H1 (cell line): ENCODE data around the gene TMSB15B. TPM values are rescaled to one million over a fixed set of nuclear protein-coding genes. Genes with fewer than 3 reads are reported as not detected.

ENCODE experiments used
- CTCF ChIA-PET: fragments of 300-600 bp; sonication (Branson Sonifier 250); formaldehyde crosslinking; loops from one replicate; lab custom pipeline; 2021; ENCODE audit not compliant: partially characterized antibody; lab: Charles Lee
- POLR2A ChIA-PET: fragments of 300-600 bp; sonication (Branson Sonifier 250); formaldehyde crosslinking; loops from one replicate; lab custom pipeline; 2021; ENCODE audit warnings: inconsistent platforms; ENCODE audit not compliant: partially characterized antibody; lab: Charles Lee
- DNase-seq, 2 experiments: peaks; one replicate each; pipeline versions ENCODE4 v3.0.0 to v3.0.0-alpha.2; 2010 to 2022; ENCODE audit warnings: low spot score in 2 of 2, low read depth in 1 of 2, mixed read lengths in 1 of 2
- FAIRE-seq: peaks from 2 replicates; lab custom pipeline; 2011; peaks lifted over from hg19 to GRCh38; lab: Jason Lieb, UNC
- H2AFZ ChIP-seq: 2 replicates; pipeline ENCODE4 v1.8.1; 2012; ENCODE audit warnings: low read length, inconsistent platforms
- H2AK5ac ChIP-seq: 2 replicates; pipeline ENCODE4 v1.6.1; 2013; ENCODE audit warnings: low read depth, low read length
- H2BK120ac ChIP-seq: replicated peaks from 2 replicates; pipeline ENCODE3; 2013; ENCODE audit warnings: low read depth, low read length, inconsistent platforms
- H2BK12ac ChIP-seq: 2 replicates; pipeline ENCODE4 v1.6.1; 2013; ENCODE audit warnings: low read depth, low read length
- H2BK15ac ChIP-seq: 2 replicates; pipeline ENCODE4 v1.6.1; 2013; ENCODE audit warnings: low read length
- H2BK20ac ChIP-seq: 2 replicates; pipeline ENCODE4 v1.6.1; 2013; ENCODE audit warnings: low read length
- H2BK5ac ChIP-seq: 2 replicates; pipeline ENCODE4 v1.6.1; 2013; ENCODE audit warnings: low read depth, low read length
- H3K14ac ChIP-seq: 2 replicates; pipeline ENCODE4 v1.6.1; 2013; ENCODE audit warnings: inconsistent platforms; ENCODE audit not compliant: insufficient read length
- H3K18ac ChIP-seq: 2 replicates; pipeline ENCODE4 v1.6.1; 2013; ENCODE audit warnings: low read length; ENCODE audit errors: extremely low read depth
- H3K23ac ChIP-seq: 2 replicates; pipeline ENCODE4 v1.6.1; 2013; ENCODE audit warnings: inconsistent platforms; ENCODE audit not compliant: insufficient read length
- H3K23me2 ChIP-seq: 2 replicates; pipeline ENCODE4 v1.6.1; 2013; ENCODE audit warnings: low read depth, low read length
- H3K27ac ChIP-seq: 2 replicates; pipeline ENCODE4 v1.6.1; 2011; ENCODE audit warnings: low read depth, low read length, inconsistent platforms
- H3K27me3 ChIP-seq, 4 experiments: replicated peaks in 1 of 4; 1 replicate in 1 of 4; 2 replicates in 3 of 4; pipeline versions ENCODE4 v1.6.1 to v1.8.1; 2011 to 2013; ENCODE audit warnings: low read length in 3 of 4, mild to moderate bottlenecking in 3 of 4, inconsistent platforms in 2 of 4, mixed read lengths in 2 of 4, moderate library complexity in 1 of 4; ENCODE audit not compliant: control insufficient read depth in 3 of 4, insufficient read depth in 3 of 4; ENCODE audit errors: extremely low read depth in 1 of 4
- H3K36me3 ChIP-seq, 4 experiments: 2 replicates each; pipeline versions ENCODE4 v1.6.1 to v1.8.1; 2011 to 2013; ENCODE audit warnings: mild to moderate bottlenecking in 4 of 4, low read length in 3 of 4, moderate library complexity in 2 of 4, control low read depth in 1 of 4, inconsistent platforms in 1 of 4; ENCODE audit not compliant: insufficient read depth in 4 of 4, control insufficient read depth in 2 of 4
- H3K4ac ChIP-seq: replicated peaks from 2 replicates; pipeline ENCODE3; 2013; ENCODE audit warnings: low read length, low read depth, mixed read lengths, inconsistent platforms; ENCODE audit not compliant: insufficient read length
- H3K4me1 ChIP-seq, 4 experiments: replicated peaks in 1 of 4; 1 replicate in 1 of 4; 2 replicates in 3 of 4; pipeline versions ENCODE4 v1.6.1 to v1.8.1; 2011 to 2013; ENCODE audit warnings: low read length in 3 of 4, inconsistent platforms in 2 of 4, mixed read lengths in 1 of 4; ENCODE audit not compliant: insufficient read depth in 4 of 4, control insufficient read depth in 3 of 4
- H3K4me2 ChIP-seq, 2 experiments: 2 replicates each; pipeline versions ENCODE4 v1.6.1 to v1.8.1; 2011 to 2013; ENCODE audit warnings: low read depth in 2 of 2, low read length in 2 of 2, control low read depth in 1 of 2, inconsistent platforms in 1 of 2, mild to moderate bottlenecking in 1 of 2; ENCODE audit not compliant: insufficient read depth in 1 of 2
- H3K4me3 ChIP-seq, 4 experiments: fragments of 200-600, 300-600 bp in 1 of 4; sonication (generic), shearing (Covaris generic), sonication (Bioruptor Twin) in 1 of 4; 2 replicates each; pipeline versions ENCODE4 v1.5.1 to v1.8.1; 2011 to 2016; ENCODE audit warnings: low read length in 4 of 4, low read depth in 3 of 4, control low read depth in 2 of 4, inconsistent platforms in 2 of 4, mild to moderate bottlenecking in 2 of 4, mixed read lengths in 1 of 4, moderate library complexity in 1 of 4; ENCODE audit not compliant: insufficient read depth in 2 of 4; ENCODE audit errors: extremely low read depth in 1 of 4
- H3K56ac ChIP-seq: replicated peaks from 2 replicates; pipeline ENCODE3; 2013; ENCODE audit warnings: low read depth, mild to moderate bottlenecking, mixed read lengths, low read length, inconsistent platforms; ENCODE audit not compliant: insufficient read length
- H3K79me1 ChIP-seq: 2 replicates; pipeline ENCODE4 v1.6.1; 2013; ENCODE audit warnings: low read depth, low read length, control low read depth
- H3K79me2 ChIP-seq, 2 experiments: 2 replicates each; pipeline versions ENCODE4 v1.6.1 to v1.8.1; 2012 to 2013; ENCODE audit warnings: low read length in 2 of 2, mild to moderate bottlenecking in 2 of 2, inconsistent platforms in 1 of 2; ENCODE audit not compliant: insufficient read depth in 2 of 2, control insufficient read depth in 1 of 2
- H3K9ac ChIP-seq, 4 experiments: replicated peaks in 1 of 4; 1 replicate in 1 of 4; 2 replicates in 3 of 4; pipeline versions ENCODE4 v1.6.1 to v1.8.1; 2011 to 2013; ENCODE audit warnings: low read depth in 3 of 4, low read length in 3 of 4, control low read depth in 2 of 4, mild to moderate bottlenecking in 2 of 4, moderate library complexity in 2 of 4, inconsistent platforms in 1 of 4; ENCODE audit errors: extremely low read depth in 1 of 4
- H3K9me3 ChIP-seq, 2 experiments: 2 replicates each; pipeline versions ENCODE4 v1.6.1 to v1.8.1; 2012 to 2013; ENCODE audit warnings: mild to moderate bottlenecking in 2 of 2, moderate library complexity in 2 of 2, control low read depth in 1 of 2, inconsistent platforms in 1 of 2, low read depth in 1 of 2, low read length in 1 of 2, mixed read lengths in 1 of 2; ENCODE audit not compliant: insufficient read depth in 2 of 2
- H4K20me1 ChIP-seq, 2 experiments: replicated peaks in 1 of 2; 2 replicates each; pipeline versions ENCODE3 to v1.8.1; 2011 to 2013; ENCODE audit warnings: inconsistent platforms in 2 of 2, low read length in 2 of 2, mild to moderate bottlenecking in 1 of 2; ENCODE audit not compliant: insufficient read depth in 2 of 2, control insufficient read depth in 1 of 2
- H4K5ac ChIP-seq: 2 replicates; pipeline ENCODE4 v1.6.1; 2013; ENCODE audit warnings: low read length, low read depth, mixed read lengths, inconsistent platforms; ENCODE audit not compliant: insufficient read length
- H4K8ac ChIP-seq: 2 replicates; pipeline ENCODE4 v1.8.0; 2013; ENCODE audit warnings: mild to moderate bottlenecking, moderate library complexity, low read length, inconsistent platforms; ENCODE audit not compliant: insufficient read depth; ENCODE audit errors: extremely low read depth
- H4K91ac ChIP-seq: replicated peaks from 2 replicates; pipeline ENCODE3; 2013; ENCODE audit warnings: low read length, mixed read lengths, inconsistent platforms; ENCODE audit not compliant: insufficient read length
- MAFK ChIP-seq: IDR thresholded peaks from 2 replicates; pipeline ENCODE4 v1.6.1; 2012; ENCODE audit warnings: low read depth, mild to moderate bottlenecking, improper control_type of control experiment, low read length
- SIRT6 ChIP-seq: IDR thresholded peaks from one replicate; pipeline ENCODE4 v1.7.1; 2012; ENCODE audit warnings: low read length, inconsistent platforms
- WGBS, 2 experiments: shearing (Covaris generic) in 1 of 2; methylation state at CpG; one replicate each; pipeline versions ENCODE4 v1.1.6 to v1.1.7; 2013 to 2015; ENCODE audit warnings: low lambda C conversion rate in 2 of 2, mixed read lengths in 2 of 2, inconsistent platforms in 1 of 2, low coverage in 1 of 2, missing lambda C conversion rate in 1 of 2; ENCODE audit not compliant: insufficient replicate concordance in 2 of 2, insufficient coverage in 1 of 2, insufficient read length in 1 of 2; ENCODE audit errors: extremely low coverage in 1 of 2, missing lambda C conversion rate in 1 of 2; 5-methylcytosine and 5-hydroxymethylcytosine counted together
- polyA plus RNA-seq, 7 experiments: library from polyadenylated mRNA; depleted of rRNA in 3 of 7; stranded (reverse) in 5 of 7; unstranded in 2 of 7; fragments of >200 nt in 5 of 7; fragments of 200-250 nt in 2 of 7; gene quantifications; 1 replicate in 5 of 7; 2 replicates in 1 of 7; 4 replicates in 1 of 7; pipeline versions ENCODE4 v1.2.1 to v1.2.3, GENCODE V29; 2011 to 2013; ENCODE audit warnings: missing spikeins in 2 of 7, mixed read lengths in 2 of 7
- total RNA-seq: library from RNA; stranded (reverse); fragmentation: NEBNext Ultra II Directional; extraction: Animal tissue kit (Norgen Biotek cat#: 25700); gene quantifications from 2 replicates; pipeline ENCODE4 v1.2.1, GENCODE V29; 2021

The TMSB15B gene
- total and polyA plus RNA-seq, 2 of the 8 experiments (the other 6 are each of a cell fraction or from before 2014, with no cell fraction given): 11.7 to 12.1 TPM

DNA sequence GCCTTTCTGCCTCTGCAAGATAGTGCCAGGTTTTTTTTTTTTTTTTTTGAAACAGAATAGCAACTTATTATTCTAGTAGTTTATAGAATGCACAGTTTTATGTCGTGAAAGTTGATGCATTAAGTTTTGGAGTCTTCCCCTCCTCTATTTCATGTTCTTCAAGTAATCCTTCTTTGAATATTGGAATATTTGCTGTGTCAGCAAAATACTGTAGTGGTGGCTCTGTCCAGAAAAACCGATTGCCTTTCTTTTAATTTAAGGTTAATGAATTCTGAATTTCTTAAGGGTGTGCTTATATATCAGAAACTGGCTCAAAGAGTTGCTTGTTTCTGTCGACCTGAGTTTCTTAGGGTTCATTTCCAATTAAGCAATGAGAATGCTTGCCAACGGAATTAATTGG lies 34.8 kb upstream of the TMSB15B start:
- no peak for FAIRE-seq
- peak; percentile 97 for TF ChIP-seq MAFK
- TF ChIP-seq SIRT6: no peak
- TF ChIP-seq, all 59 proteins: peak for 1
- no peak for DNase-seq

More for the DNA sequence above, 34.8 kb upstream of the TMSB15B start:
- Histone ChIP-seq H3K56ac (no peak overlapping the region), H3K27me3 (no peaks in the 10 kb centered on the region), H3K36me3 (no peaks in the 10 kb centered on the region), H3K9ac (no peak overlapping the region), H2BK20ac (no peak overlapping the region), H3K23ac (no peak overlapping the region), H3K4me2 (no peak overlapping the region), H3K18ac (no peak overlapping the region), H3K9me3 (no peaks in the 10 kb centered on the region), H2AK5ac (no peak overlapping the region), H3K4ac (no peak overlapping the region), H4K20me1 (no peaks in the 10 kb centered on the region), H4K91ac (no peak overlapping the region), H4K5ac (no peak overlapping the region), H3K23me2 (no peaks in the 10 kb centered on the region), H3K14ac (no peak overlapping the region), H3K79me2 (no peaks in the 10 kb centered on the region), H4K8ac (no peak overlapping the region), H2BK12ac (no peak overlapping the region), H3K4me3 (no peak overlapping the region), H2AFZ (no peak overlapping the region), H3K79me1 (no peaks in the 10 kb centered on the region), H3K27ac (no peak overlapping the region), H3K4me1 (no peaks in the 10 kb centered on the region), H2BK5ac (no peak overlapping the region), H2BK15ac (no peak overlapping the region), H2BK120ac (no peak overlapping the region)
- ChIA-PET CTCF (interaction anchor here (1.5 to 3.1 kb wide), 2 partner anchors 10 to 12 kb away, joined by 3 to 14 read pairs; no protein-coding TSS in a partner anchor), POLR2A (interaction anchor here (1.4 kb wide), 1 partner anchor 10 kb away, joined by 3 read pairs; no protein-coding TSS in a partner anchor)
- 70% methylated on average over 4 of the region's 4 CpGs; no CpG with 5 or more reads in 1 of the 2 experiments for WGBS, 2 experiments
